HG03565 (cell line): Measurements from ENCODE around the gene MGST3.
A peak's percentile ranks its signal among the peaks of the same experiment; 100 is the strongest.
"Not testable (repeated sequence)": the region's sequence is repeated elsewhere in the genome, so short reads cannot be mapped to it uniquely, and the experiment has no call there.

Source experiments
- ATAC-seq: cut with Tn5 transposase; IDR thresholded peaks from one replicate; pipeline ENCODE4 v1.9.1; 2021; ENCODE audit warnings: mild to moderate bottlenecking, moderate library complexity; ENCODE audit not compliant: unreplicated experiment

MGST3 gene

GRCh38 chr1:165697491-165697880 is 66.5 kb downstream of the MGST3 start:
- ATAC-seq = no peak

- ATAC-seq = peak; percentile 80
Observed at GRCh38 chr1:165697881-165698760, 67.1 kb downstream of the MGST3 start, which contains the start of gene ALDH9A1. ALDH9A1 (minus strand) TSS chr1:165698562; CDS start chr1:165698558, 4 bp downstream.

GRCh38 chr1:165698761-165699052 is 67.7 kb downstream of the MGST3 start:
- ATAC-seq = no peak

- no peak for ATAC-seq
Observed at GRCh38 chr1:165699577-165699976, 68.5 kb downstream of the MGST3 start.

GRCh38 chr1:165701922-165702321 is 70.9 kb downstream of the MGST3 start:
- not testable (repeated sequence) for ATAC-seq

GRCh38 chr1:165703648-165704047 is 72.6 kb downstream of the MGST3 start:
- no peak for ATAC-seq
